22Rv1 (cell line): ENCODE data around the gene WNT16.

Experiments
- ZFX ChIP-seq: fragments of 450-650 bp; IDR thresholded peaks from 2 replicates; pipeline ENCODE4 v1.6.1; 2017; ENCODE audit warnings: antibody characterized with exemption, borderline replicate concordance
- TF ChIP-seq, protein P1 (sequence below): fragments of 450-650 bp; IDR thresholded peaks from 2 replicates; pipeline ENCODE4 v1.5.1; 2017; ENCODE audit warnings: mild to moderate bottlenecking

DNA sequence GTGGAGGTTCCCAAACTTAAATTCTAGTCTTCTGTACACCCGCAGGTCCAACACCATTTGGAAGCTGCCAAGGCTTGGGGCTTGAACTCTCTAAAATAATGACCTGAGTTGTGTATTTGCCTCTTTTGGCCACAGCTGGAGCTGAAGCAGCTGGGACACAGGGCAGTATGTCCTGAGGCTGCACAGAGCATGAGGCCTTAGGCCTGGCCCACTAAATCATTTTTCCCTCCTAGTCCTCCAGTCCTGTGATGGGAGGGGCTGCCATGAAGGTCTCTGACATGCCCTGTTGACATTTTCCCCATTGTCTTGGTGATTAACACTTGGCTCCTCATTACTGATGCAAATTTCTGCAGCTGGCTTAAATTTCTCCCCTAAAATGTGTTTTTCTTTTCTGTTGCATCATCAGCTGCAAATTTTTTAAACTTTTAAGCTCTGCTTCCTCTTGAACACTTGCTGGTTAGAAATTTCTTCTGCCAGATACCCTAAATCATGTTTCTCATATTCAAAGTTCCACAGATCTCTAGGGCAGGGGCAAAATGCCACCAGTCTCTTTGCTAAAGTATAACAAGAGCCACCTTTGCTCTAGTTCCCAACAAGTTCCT, 43.6 kb upstream of the WNT16 start:
- TF ChIP-seq, protein P1, sequence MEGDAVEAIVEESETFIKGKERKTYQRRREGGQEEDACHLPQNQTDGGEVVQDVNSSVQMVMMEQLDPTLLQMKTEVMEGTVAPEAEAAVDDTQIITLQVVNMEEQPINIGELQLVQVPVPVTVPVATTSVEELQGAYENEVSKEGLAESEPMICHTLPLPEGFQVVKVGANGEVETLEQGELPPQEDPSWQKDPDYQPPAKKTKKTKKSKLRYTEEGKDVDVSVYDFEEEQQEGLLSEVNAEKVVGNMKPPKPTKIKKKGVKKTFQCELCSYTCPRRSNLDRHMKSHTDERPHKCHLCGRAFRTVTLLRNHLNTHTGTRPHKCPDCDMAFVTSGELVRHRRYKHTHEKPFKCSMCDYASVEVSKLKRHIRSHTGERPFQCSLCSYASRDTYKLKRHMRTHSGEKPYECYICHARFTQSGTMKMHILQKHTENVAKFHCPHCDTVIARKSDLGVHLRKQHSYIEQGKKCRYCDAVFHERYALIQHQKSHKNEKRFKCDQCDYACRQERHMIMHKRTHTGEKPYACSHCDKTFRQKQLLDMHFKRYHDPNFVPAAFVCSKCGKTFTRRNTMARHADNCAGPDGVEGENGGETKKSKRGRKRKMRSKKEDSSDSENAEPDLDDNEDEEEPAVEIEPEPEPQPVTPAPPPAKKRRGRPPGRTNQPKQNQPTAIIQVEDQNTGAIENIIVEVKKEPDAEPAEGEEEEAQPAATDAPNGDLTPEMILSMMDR = no peak
- no peak for TF ChIP-seq ZFX
